DOHH2 (cell line): ENCODE results near the gene SEC22C.

Experiments
- CTCF ChIP-seq: fragments of 200-600 bp; sonication (generic); IDR thresholded peaks from one replicate; pipeline ENCODE4 v1.5.1; 2014; ENCODE audit warnings: antibody characterized with exemption, mild to moderate bottlenecking, low read depth, low read length; ENCODE audit not compliant: poor library complexity, severe bottlenecking
- EZH2phosphoT487 ChIP-seq: fragments of 200-600 bp; sonication (generic); IDR thresholded peaks from 2 replicates; pipeline ENCODE4 v1.6.1; 2017; ENCODE audit warnings: borderline replicate concordance, mild to moderate bottlenecking, antibody characterized with exemption, low read length, moderate library complexity, mixed read lengths

GRCh38 chr3:42508562-42508961, 73.2 kb downstream of the SEC22C start:
- TF ChIP-seq CTCF (no peak), EZH2phosphoT487 (no peak)
